Skeletal muscle cell (primary cell): ENCODE results near the gene CLP1.

ENCODE experiments used
- DNase-seq: peaks from one replicate; pipeline ENCODE4 v3.0.0-alpha.2; 2010; ENCODE audit warnings: low read depth
- H3K4me3 ChIP-seq: 2 replicates; pipeline ENCODE4 v1.5.1; 2011; ENCODE audit warnings: low read depth, mild to moderate bottlenecking, control low read depth, low read length, moderate library complexity

Gene CLP1

DNA sequence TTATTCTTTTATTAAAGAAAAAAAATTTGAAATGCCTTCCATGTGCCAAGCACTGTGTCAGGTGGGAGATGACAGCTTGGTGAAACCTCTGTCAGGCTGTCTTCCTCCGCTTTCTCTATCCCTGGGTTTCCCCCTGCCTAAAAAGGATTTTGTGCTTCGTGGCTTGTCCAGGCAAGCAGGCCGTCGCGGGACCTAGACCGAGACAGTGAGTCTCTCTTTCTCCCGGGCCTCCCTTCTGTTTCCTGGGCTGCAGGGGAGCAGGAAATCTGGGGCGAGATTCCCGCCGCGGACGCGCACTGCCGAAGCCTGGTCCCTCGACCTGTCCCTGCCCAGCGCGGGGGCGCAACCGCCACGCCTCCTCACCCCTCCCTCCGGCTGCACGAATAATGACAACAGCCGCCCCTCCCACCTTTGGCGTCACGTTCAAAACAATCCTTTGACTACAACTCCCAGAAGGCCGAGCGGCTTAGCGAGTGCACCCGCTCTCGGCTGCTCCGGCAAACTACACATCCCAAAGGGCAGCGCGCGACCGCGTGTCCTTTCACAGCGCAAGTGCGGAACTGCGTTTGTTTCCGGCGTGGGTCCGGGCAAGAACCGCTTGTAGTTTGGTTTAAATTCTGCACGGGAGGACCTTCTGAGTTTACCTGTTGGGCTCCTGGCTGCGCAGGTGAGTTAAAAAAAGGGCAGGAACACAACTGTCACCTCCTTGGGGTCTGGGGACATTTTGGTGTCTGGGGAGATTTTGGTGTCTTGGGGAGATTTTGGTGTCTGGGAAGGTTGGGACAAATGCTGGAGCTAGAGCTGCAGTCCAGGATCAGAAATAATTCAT is at the start of gene CLP1:
CLP1 (plus strand) TSS at position 569 of the 829 bp plus-strand sequence. CDS start 1,715 bp downstream, outside the sequence.
- DNase-seq = peak; percentile 96

DNA sequence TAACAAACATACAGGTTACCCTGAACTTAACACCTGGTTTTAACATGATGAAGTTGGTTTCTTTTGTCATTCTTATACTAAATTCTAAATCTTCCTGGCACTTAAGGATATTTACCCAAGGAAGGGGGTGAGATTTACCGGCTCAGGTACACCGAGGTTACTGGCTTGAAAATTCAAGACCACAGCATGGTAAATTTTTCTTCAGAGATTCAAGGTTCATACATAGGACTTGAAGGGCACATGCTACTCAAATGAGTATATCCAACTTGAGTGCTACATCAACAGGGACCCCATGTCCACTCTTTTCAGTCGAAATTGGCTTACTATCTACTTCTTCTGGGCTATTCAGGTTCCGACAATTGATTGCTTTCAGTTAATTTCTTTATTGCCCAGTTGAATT is 47.4 kb upstream of the CLP1 start:
- no peak overlapping the region for H3K4me3 ChIP-seq
- no peak for DNase-seq

More for the DNA sequence above, at the start of gene CLP1:
- H3K4me3 ChIP-seq = peak within 1 kb of the TSS; percentile 76

DNA sequence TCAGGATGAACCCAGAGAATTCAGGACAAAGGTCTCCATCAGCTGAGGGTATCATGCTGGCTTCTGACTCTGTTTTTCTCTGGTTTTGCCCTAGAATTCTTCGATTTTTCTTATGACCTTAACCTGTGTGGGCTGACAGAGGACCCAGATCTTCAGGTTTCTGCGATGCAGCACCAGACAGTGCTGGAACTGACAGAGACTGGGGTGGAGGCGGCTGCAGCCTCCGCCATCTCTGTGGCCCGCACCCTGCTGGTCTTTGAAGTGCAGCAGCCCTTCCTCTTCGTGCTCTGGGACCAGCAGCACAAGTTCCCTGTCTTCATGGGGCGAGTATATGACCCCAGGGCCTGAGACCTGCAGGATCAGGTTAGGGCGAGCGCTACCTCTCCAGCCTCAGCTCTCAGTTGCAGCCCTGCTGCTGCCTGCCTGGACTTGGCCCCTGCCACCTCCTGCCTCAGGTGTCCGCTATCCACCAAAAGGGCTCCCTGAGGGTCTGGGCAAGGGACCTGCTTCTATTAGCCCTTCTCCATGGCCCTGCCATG is 43.3 kb upstream of the CLP1 start:
- DNase-seq = no peak
- no peak overlapping the region for H3K4me3 ChIP-seq

DNA sequence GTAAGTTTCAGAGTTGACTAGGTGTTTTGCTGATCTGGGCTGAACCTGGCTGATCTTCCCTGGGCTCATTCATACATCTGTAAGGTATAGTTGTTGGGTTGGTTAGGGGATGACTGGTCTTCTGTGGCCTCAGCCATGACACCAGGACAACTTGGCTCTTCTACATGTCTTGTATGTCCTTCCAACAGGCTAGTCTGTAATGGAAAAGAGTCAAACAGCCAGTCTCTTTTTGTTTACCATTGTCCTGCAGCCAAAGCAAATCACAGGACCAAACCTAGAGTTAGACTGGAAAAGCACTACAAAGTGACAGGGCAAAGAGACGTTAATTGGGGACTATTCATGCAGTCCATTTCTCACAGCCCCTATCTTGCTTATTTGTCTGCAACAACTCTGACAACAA is 42.3 kb upstream of the CLP1 start:
- no peak overlapping the region for H3K4me3 ChIP-seq
- no peak for DNase-seq

DNA sequence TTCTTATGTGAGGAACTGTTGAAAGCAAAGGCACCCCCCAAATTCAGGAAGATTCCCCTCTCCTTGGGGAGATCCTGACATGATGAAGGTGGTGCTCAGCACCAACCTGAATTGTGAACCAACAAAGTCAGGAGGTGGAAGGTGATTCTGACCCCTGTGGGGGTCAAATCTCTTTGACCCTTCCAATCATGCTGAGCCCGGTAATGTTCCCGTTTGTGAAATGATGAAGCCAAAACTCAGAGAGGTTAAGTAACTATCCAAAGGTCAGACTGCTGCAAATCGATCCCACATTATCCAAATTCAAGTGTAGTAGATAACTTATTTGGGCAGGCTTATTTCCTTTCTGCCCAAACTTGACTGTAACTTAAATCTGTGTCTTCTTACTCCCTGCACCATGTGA is 41.0 kb upstream of the CLP1 start:
- no peak overlapping the region for H3K4me3 ChIP-seq
- DNase-seq = no peak

DNA sequence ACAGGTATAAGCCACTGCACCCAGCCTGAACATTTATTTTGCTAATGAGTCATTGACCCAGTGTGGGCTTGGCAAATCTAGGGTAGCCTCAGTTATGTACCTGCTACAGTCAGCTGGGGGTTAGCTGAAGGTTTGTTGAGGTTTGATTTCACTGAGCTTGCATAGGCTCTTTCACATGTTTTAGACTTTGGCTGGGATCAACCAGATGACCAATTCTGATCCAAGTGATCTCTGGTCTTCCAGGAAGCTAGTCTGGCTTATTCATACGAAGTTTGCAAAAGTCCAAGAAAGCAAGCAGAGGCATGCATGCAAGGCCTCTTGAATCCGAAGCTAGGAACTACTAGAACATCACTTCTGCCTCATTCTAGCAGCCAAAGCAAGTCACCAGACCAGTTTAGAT is 39.1 kb upstream of the CLP1 start:
- no peak for DNase-seq
- no peak overlapping the region for H3K4me3 ChIP-seq

DNA sequence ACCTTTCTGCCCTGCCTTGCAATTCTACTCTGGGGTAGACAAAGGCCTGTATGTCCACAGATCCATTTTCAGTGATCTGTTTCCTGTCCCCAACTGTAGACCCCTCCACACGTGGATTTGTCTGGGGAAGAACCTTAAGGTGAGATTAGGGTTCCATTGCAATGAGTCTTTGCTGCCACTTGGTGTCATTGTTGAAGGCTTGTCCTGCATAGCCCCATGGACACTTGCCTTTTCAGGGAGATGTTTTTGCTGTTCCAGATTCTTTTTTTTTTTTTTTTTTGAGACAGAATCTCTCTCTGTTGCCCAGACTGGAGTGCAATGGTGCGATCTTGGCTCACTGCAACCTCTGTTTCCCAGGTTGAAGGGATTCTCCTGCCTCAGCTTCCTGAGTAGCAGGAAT is 38.2 kb upstream of the CLP1 start:
- no peak for DNase-seq
- no peak overlapping the region for H3K4me3 ChIP-seq

DNA sequence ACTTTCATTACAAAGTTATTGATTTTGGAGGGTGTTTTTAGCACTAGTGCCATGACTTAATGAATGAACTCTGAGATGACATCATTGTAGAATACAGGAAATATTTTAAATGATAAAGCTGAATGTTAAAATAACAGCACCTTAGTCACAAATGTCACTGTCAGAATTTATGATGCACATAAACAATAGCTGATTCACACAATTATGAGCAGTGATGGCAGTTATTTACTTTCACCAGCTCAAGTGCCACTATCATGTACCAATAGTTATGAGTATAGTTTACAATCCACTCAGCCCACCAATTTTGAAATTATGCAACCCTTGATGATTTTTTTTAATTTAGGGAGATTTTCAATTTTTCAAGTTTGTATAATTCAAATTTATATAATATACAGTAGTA is 37.1 kb upstream of the CLP1 start:
- DNase-seq = no peak

DNA sequence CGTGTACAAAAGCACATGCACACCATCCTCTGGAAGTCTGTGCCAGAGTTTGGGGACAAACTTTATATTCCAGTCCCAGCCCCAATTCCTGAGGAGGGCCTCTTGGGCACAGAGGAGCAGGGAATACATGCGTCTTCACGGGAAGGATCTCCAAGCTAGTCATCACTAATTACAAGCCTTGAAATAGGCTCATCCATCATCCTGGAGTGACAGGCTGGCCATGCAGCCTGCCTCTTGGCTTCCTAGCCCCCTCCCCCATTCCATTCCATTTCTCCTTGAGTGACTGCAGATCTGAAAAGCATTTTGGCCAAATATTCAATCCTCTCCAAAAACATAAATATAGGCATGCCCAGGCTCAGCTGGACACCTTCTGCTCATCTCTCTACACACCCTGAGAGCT is 35.3 kb upstream of the CLP1 start:
- H3K4me3 ChIP-seq = no peak overlapping the region
- no peak for DNase-seq

More for the DNA sequence above, 37.1 kb upstream of the CLP1 start:
- no peak overlapping the region for H3K4me3 ChIP-seq

DNA sequence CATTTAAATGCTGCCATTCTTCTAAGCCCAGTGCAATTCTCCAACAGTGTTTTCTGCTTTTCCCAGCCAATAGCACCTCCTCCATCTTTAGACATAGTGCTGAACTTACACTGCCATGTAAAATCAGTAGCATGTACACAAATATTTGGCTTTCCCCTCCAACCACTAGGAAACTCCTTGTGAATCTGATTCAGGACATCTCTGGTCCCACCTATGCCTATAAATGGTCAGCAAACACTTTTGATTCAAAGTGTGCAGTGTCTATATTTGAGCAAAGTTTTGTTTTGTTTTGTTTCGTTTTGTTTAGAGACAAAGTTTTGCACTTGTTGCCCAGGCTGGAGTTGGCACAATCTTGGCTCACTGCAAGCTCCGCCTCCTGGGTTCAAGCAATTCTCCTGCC is 32.7 kb upstream of the CLP1 start:
- no peak for DNase-seq
- H3K4me3 ChIP-seq = no peak overlapping the region

DNA sequence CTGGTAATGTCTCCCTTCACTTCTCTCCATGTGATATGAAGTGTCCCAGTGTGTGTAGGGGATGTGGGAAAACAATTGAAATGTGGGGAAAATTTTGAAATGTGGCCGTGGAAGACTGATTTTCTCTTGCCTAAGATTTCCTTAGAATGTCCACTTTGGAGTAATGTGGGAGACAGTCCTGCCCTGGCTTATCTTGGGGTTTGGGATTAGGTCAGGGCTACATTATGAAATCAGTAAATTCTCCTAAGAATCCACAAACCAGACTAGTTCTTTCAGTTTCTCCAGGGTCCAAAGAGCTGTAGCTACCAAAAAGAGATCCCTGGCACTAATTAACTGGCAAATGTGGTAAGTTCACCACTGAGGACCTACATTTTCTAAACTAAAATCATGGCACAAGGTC is 30.7 kb upstream of the CLP1 start:
- H3K4me3 ChIP-seq = no peak overlapping the region
- no peak for DNase-seq

DNA sequence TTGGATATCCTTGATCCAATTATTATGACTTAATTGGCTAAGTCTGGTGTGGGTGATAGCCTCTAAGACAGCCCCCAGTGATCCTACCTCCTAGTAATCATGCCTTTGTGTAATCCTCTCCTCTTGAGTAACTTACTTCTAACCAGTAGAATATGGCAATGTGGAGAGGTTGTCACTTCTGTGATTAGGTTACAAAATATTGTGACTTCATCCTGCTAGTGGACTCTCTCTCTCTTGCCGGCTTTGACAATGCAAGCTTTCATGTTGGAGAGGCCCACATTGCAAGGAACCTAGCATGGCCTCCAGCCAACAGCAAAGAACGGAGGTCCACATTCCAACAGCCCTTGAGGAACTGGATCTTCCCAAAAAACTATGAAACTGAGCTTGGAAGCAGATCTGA is 27.4 kb upstream of the CLP1 start:
- no peak for DNase-seq

DNA sequence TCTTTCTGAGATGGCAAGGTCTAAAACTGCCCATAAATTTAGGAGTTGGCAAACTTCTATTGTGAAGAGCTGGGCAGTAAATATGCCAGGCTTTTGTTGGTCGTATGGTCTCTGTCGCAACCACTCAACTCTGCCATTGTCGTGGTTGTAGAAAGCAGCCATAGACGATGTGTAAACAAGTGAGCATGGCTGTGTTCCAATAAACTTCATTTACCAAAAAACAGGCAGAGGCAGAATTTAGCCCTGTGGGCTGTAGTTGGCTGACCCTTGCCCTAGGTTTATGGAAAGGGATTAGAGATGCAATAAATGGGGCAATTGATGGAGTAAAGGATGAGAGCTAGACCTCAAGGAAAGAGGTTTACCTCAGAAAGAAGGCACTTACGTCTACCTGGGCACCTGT is 25.4 kb upstream of the CLP1 start:
- DNase-seq = no peak
- no peak overlapping the region for H3K4me3 ChIP-seq

More for the DNA sequence above, 27.4 kb upstream of the CLP1 start:
- H3K4me3 ChIP-seq = no peak overlapping the region

DNA sequence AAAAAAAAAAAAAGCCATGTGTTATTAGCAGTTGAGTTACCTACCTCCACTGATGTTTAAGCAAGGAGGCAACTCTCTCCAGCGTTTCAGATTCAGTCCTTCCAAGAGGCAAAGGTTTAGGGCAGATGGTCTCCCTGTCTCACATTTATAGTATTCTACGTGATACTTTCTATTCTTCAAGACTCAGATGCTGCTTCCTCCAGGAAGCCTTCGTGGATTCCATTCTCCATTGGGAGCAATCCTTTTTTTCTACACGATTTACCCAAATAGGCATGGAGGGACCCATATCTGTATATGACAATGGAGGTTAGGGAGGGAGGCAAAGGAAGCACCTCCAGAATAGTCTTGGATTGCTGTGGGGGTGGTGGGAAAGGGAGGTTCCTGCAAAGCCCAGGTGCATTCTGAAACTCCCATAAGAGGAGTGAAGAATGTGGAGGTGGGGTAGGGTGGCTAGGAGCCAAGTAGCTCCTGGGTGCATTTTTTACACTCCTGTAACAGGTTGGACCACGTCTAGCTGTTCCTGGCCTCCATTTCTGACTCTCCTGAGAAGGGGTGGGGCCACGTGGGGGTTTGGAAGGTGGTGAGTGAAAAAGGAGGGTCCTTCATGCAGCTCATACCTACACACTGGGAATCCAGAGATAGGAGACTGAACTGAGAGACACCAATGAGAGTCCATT is 24.0 kb upstream of the CLP1 start:
- DNase-seq = no peak
- no peak overlapping the region for H3K4me3 ChIP-seq

DNA sequence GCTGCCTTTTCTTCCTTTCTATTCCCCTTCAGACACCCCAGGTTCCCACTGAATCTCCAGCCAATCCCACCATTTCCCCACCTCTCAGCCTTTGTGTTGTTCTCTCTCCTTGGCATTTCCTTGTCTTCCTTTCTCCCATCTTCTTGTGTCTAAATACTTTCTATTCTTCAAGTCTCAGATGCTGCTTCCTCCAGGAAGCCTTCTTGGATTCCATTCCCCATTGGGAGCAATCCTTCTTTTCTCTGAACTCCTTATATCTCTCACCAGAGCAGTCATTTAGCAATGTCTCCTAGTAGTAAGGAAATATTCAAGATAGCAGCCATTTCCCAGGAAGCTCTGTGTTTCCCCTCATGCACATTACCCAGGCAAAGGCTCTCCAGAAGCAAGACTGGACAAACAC is 23.3 kb upstream of the CLP1 start:
- no peak overlapping the region for H3K4me3 ChIP-seq
- no peak for DNase-seq

DNA sequence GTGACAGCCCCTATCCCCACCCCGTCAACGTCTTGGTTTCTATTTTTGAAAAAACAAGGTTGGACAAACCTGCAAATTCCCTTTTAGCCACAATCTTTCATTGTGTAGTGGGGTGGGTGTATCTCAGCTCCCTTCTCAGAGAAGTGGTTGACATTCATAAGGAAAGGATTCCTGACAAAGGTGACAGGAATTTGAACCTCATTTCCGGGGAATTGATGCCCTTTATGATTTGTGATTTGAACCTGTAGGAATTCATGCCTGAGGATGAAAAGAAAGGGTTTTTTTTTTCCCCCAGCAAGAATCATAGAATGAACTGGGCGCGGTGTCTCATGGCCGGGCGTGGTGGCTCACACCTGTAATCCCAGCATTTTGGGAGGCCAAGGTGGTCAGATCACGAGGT is 22.3 kb upstream of the CLP1 start:
- H3K4me3 ChIP-seq = no peak overlapping the region
- no peak for DNase-seq

DNA sequence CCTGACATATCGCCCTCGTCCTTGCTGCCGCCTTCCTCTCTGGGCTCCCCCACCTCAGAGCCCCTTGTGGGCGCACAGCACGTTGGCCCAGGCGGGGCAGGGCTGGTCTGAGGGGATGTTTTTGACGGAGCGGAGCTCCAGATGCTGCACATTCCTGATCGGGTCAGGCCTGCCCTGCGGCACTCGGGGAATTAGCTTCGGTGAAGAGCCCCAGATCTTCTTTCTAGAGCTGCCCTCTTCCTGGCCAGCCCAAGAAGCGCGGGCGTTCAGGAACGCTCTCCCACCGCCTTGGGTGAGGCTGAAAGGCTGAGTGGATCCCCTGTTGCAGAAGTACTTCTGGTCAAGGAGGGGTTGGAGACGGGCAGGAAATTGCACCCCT is 19.9 kb upstream of the CLP1 start:
- no peak for DNase-seq

DNA sequence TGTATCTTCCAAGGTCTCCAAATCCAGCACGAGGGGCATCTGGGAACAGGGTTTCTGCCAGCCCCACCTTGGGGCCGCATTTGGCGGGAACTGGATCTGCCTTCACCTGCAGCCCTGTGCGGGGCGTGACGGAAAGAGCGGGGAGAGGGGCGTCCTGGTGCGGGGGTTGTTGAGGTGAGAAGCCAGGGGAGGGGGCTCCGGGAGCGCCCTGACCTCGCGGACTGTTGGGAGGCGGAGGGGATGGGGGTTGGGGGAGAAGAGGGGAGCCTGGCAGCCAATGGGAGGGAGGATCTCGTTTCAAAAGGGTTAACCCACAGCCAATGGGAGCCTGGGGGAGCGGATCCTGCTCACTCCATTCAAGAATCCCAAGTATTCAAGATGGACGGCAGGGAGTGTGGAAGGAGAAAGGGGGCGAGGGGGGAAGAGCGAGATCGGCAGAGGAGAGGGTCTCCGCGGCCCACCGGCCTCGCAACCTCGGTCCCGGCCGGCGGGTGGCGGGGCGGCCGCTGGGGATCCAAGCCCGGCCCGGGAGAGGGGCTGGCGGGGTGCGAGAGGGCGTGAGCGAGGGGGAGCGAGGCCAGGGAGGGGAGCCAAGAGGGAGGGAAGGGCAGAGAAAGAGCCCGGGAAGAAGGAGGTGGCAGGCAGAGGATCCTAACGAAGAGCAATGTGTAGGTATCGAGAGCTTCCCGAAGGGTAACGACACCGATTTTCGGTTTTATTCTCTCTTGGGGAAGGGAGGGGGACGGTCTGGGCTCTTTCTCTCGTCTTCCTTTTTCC is 19.4 kb upstream of the CLP1 start:
- H3K4me3 ChIP-seq = peak overlapping the region; percentile 98
- DNase-seq = peak; percentile 58

More for the DNA sequence above, 19.9 kb upstream of the CLP1 start:
- H3K4me3 ChIP-seq = peak overlapping the region; percentile 98

DNA sequence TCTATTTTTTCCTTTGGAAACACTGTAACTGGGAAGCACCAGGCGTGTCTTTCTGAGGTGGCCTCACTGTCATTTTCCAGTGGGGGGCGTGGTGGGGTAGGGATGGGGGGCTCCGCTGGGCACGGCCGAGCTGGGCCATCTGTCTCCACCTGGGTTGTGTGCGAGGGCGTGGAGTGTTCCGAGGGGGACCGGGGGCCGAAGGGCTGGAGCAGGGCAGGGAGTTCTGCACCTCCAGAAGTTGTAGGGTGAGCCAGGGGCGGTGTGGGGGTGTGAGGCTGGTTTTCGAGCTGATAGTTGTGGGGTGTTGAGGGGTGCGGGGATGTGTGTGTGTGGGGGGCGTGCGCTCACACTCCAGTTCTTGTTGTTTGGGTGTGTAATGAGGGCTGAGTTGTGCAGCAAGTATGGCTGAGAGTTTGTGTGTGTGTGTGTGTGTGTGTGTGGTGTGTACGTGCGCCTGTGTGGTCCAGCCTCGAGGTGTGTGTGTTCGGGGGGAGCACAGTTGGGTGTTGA is 18.7 kb upstream of the CLP1 start:
- DNase-seq = no peak
- peak overlapping the region; percentile 98 for H3K4me3 ChIP-seq
